Muscle of leg (tissue), 11 donors: Measurements from ENCODE around the gene PLA2G6. TPM values are rescaled to one million over a fixed set of nuclear protein-coding genes. Genes with fewer than 3 reads are reported as not detected.

Source experiments
- DNase-seq: peaks from one replicate; pipeline ENCODE4 v3.0.0; 2013
- H3K27ac ChIP-seq: one replicate; pipeline ENCODE4 v1.5.1; 2013; ENCODE audit warnings: mild to moderate bottlenecking, low read length, control low read depth
- H3K27me3 ChIP-seq: one replicate; pipeline ENCODE4 v1.6.1; 2013; ENCODE audit warnings: low read length; ENCODE audit not compliant: control insufficient read depth, insufficient read depth
- H3K36me3 ChIP-seq: one replicate; pipeline ENCODE4 v1.6.1; 2013; ENCODE audit warnings: low read length; ENCODE audit not compliant: control insufficient read depth, insufficient read depth
- H3K4me1 ChIP-seq: one replicate; pipeline ENCODE4 v1.6.1; 2013; ENCODE audit warnings: low read length; ENCODE audit not compliant: control insufficient read depth, insufficient read depth
- H3K4me3 ChIP-seq: one replicate; pipeline ENCODE4 v1.5.1; 2013; ENCODE audit warnings: low read length, control low read depth
- H3K9me3 ChIP-seq: replicated peaks from 2 replicates; pipeline ENCODE4 v1.6.1; 2013; ENCODE audit warnings: low read depth, low read length; ENCODE audit not compliant: control insufficient read depth
- WGBS: methylation state at CpG from one replicate; pipeline ENCODE4 v1.1.5; 2013; ENCODE audit warnings: missing lambda C conversion rate; ENCODE audit not compliant: insufficient coverage; 5-methylcytosine and 5-hydroxymethylcytosine counted together
- polyA plus RNA-seq, 8 donors: library from polyadenylated mRNA; unstranded; fragments of 120-200 nt; gene quantifications; one replicate each; pipeline versions ENCODE4 v1.2.1 to v1.2.3, GENCODE V29; 2013; ENCODE audit warnings: inconsistent platforms in 1 of 8, low replicate concordance in 1 of 8; ENCODE audit not compliant: insufficient read length in 8 of 8, insufficient read depth in 1 of 8
- total RNA-seq: library from RNA; stranded (reverse); fragments of 120-200 nt; gene quantifications from one replicate; pipeline ENCODE4 v1.2.4, GENCODE V29; 2013

The PLA2G6 gene
- total and polyA plus RNA-seq, 9 donors, result 6.3 to 14.2 (median 10.1) TPM

DNA sequence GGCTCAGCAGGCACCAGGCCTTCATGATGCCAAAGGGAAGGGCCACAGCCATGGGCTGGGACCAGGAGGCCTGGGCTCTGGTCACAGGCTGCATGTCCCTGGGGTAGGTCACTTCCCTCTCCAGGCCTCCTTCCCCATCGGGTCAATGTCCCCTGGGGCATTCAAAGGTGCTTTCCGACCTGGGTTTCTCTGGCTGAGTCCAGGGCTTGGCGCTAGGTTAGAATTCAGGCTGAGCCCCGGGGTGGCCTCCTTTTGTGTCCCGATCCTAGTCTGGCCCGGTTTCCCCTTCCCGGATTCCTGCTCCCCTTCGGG, 32.3 kb upstream of the PLA2G6 start:
- Histone ChIP-seq H3K36me3 (no peaks in the 10 kb centered on the region), H3K27ac (no peak overlapping the region), H3K4me3 (peak overlapping the region; percentile 26), H3K9me3 (no peaks in the 10 kb centered on the region), H3K27me3 (peaks cover 5% of the 10 kb centered on the region), H3K4me1 (peaks cover 29% of the 10 kb centered on the region)
- 14% methylated on average over 8 of the region's 8 CpGs for WGBS
- DNase-seq, result no peak

DNA sequence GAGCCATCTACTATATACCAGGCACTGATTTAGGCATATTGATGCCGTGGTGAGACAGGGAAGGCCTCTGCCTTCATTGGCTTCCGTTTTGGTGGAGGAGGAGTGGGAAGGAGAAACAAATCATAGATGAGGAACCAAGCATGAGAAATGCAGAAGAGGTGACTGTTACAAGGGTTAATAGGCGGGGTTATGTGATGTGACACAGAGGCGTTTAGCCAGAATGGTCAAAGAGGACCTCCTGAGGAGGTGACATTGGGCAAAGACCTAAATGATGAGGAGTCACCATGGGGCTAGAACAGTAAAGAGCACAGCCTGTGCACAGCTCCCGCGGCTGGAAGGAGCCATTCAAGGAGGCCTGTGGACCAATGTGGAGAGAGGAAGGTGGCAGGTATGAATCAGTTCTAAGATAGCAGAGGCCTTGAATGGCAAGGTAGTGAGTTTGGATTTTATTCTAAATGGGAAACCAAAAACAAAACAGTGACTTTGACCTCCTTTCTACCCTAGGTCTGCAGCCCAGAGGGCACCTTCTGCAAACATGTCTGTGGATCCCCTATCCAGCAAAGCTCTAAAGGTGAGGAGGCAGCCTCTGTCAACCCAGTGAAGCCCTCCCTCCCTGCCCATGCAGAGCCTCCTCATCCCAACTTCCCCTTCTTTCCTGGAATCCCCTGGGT, 31.8 kb upstream of the PLA2G6 start:
- H3K36me3 ChIP-seq, result no peaks in the 10 kb centered on the region
- H3K9me3 ChIP-seq, result no peaks in the 10 kb centered on the region
- peaks cover 24% of the 10 kb centered on the region for H3K4me1 ChIP-seq
- peaks cover 5% of the 10 kb centered on the region for H3K27me3 ChIP-seq
- no peak overlapping the region for H3K27ac ChIP-seq
- no peak overlapping the region for H3K4me3 ChIP-seq
- no peak for DNase-seq
- 75% methylated on average over 5 of the region's 6 CpGs for WGBS

- Histone ChIP-seq H3K36me3 (no peaks in the 10 kb centered on the region), H3K4me3 (no peak overlapping the region), H3K4me1 (peaks cover 17% of the 10 kb centered on the region), H3K9me3 (no peaks in the 10 kb centered on the region), H3K27me3 (peaks cover 5% of the 10 kb centered on the region), H3K27ac (no peak overlapping the region)
- DNase-seq, result no peak
- WGBS, result 100% methylated on average over 1 of the region's 2 CpGs
Observed at GRCh38 chr22:38212442-38212841, 30.8 kb upstream of the PLA2G6 start.

DNA sequence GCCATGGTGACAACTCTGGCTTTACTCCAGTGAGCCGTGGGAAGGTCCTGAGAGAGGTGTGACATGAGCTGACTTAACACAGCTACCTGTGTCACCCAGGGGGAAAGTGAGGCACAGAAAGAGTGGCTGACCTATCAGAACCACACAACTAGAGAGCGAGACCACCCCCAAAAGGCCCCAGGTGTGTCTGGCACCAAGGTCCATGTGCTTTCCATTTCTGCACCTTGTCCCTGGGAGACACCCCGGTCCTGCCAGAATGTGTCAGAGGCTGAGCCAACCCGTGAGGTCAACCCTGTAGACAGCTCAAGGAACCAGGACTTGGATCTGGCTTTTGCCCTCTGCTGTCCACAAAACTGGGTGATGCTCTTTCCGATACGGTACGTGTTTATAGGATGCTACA, 29.9 kb upstream of the PLA2G6 start:
- peaks cover 17% of the 10 kb centered on the region for H3K4me1 ChIP-seq
- peaks cover 5% of the 10 kb centered on the region for H3K27me3 ChIP-seq
- WGBS, result 84% methylated on average over 3 of the region's 7 CpGs
- H3K27ac ChIP-seq, result no peak overlapping the region
- no peak for DNase-seq
- H3K36me3 ChIP-seq, result no peaks in the 10 kb centered on the region
- H3K4me3 ChIP-seq, result no peak overlapping the region
- H3K9me3 ChIP-seq, result no peaks in the 10 kb centered on the region

DNA sequence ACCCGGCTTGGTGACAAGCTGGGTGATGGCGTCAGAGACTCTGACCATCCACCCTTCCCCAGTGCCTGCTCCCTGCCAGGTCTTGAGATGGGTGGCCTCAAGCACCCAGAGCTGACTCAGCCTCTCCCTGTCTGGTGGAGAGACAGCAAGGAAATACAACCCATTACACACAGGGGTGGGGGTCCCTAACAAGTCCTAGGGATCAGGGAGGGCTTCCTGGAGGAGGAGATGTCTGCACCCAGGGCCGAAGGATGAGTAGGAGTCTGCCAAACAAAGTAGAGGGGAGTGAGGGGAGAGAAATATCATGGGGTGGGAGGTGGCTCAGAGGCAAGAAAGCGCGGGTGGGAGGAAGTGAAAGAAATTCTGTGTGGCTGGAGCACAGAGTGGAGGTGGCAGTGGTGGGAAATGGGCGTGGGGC, 26.9 kb upstream of the PLA2G6 start:
- H3K4me3 ChIP-seq, result no peak overlapping the region
- H3K9me3 ChIP-seq, result no peaks in the 10 kb centered on the region
- no peak for DNase-seq
- no peaks in the 10 kb centered on the region for H3K36me3 ChIP-seq
- H3K27me3 ChIP-seq, result peaks cover 3% of the 10 kb centered on the region
- H3K4me1 ChIP-seq, result peaks cover 23% of the 10 kb centered on the region
- H3K27ac ChIP-seq, result no peak overlapping the region
- WGBS, result 88% methylated on average over 4 of the region's 6 CpGs

- Histone ChIP-seq H3K9me3 (no peaks in the 10 kb centered on the region), H3K27ac (no peak overlapping the region), H3K27me3 (peaks cover 6% of the 10 kb centered on the region), H3K4me1 (peaks cover 29% of the 10 kb centered on the region), H3K4me3 (no peak overlapping the region), H3K36me3 (no peaks in the 10 kb centered on the region)
- DNase-seq, result no peak
- WGBS, result 100% methylated on average over 1 of the region's 7 CpGs
Observed at GRCh38 chr22:38207898-38208432, 26.3 kb upstream of the PLA2G6 start.

- Histone ChIP-seq H3K36me3 (no peaks in the 10 kb centered on the region), H3K4me1 (peaks cover 41% of the 10 kb centered on the region), H3K4me3 (no peak overlapping the region), H3K27me3 (peaks cover 6% of the 10 kb centered on the region), H3K9me3 (no peaks in the 10 kb centered on the region), H3K27ac (peak overlapping the region; percentile 85)
- 59% methylated on average over 7 of the region's 15 CpGs for whole genome bisulfite sequencing
- peak; percentile 98 for DNase-seq
Observed at GRCh38 chr22:38205261-38206128, 23.9 kb upstream of the PLA2G6 start.

DNA sequence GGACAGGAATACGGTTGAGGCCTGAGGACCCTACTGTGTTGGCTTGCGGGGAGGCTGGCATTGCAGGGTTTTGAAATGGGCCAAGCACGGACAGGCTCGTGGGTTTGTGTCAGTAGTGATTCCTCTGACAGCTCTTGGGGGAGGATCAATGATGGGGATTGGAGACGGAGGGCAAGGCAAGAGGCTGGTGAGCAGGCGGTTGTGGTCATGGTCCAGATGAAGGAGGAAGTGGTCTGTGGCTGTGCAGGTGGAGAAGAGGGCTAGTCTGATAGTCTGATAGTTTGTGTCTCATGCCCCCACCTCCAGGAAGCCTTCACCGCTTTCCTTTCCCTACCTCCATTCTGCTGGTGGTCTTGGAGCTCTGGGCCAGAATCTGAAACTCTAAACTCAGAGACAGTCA, 23.2 kb upstream of the PLA2G6 start:
- Histone ChIP-seq H3K27me3 (peaks cover 6% of the 10 kb centered on the region), H3K36me3 (no peaks in the 10 kb centered on the region), H3K27ac (peak overlapping the region; percentile 85), H3K4me1 (peaks cover 41% of the 10 kb centered on the region), H3K4me3 (no peak overlapping the region), H3K9me3 (no peaks in the 10 kb centered on the region)
- DNase-seq, result no peak
- 73% methylated on average over 6 of the region's 7 CpGs for WGBS

GRCh38 chr22:38203855-38204514, 22.4 kb upstream of the PLA2G6 start:
- Histone ChIP-seq H3K4me1 (peaks cover 41% of the 10 kb centered on the region), H3K9me3 (no peaks in the 10 kb centered on the region), H3K4me3 (no peak overlapping the region), H3K27me3 (peaks cover 6% of the 10 kb centered on the region), H3K27ac (peak overlapping the region; percentile 4), H3K36me3 (no peaks in the 10 kb centered on the region)
- no peak for DNase-seq
- WGBS, result 81% methylated on average over 3 of the region's 3 CpGs
